Measurements from ENCODE around the gene HECW1. TPM values are rescaled to one million over a fixed set of nuclear protein-coding genes. Genes with fewer than 3 reads are reported as not detected.

HECW1 gene
- total and polyA plus RNA-seq, 2 experiments from 2014 or later: 11.0 to 21.8 TPM

DNA sequence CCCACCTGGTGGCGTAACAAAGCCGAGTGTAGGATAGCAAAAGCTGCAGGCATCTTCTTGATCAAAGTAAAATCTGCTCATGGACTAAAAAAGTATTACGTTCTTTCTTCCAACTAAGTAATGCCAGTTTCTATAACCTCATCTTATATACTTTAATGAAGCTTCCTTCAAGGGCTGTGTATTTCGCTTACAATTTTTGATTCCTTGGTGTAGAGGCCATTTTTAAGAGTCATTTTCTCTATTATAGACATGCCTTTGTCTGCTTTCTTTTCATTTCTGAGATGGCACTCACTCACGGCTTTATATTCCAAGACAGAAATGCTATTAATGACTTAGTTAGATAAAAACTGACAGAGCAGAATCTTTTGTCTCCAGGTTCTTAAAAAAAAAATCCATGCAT lies 194.0 kb downstream of the HECW1 start (continued):
- TF ChIP-seq REST (IDR thresholded peaks at IDR 0.05; ENCODE audit: unreplicated experiment): no peak

- no peaks in the 10 kb centered on the region for H3K36me3 Mint-ChIP-seq (ENCODE audit: low read depth)
- H3K27ac Mint-ChIP-seq: no peak overlapping the region
- H3K4me3 Mint-ChIP-seq: no peak overlapping the region
- Histone ChIP-seq H3K36me3 (ENCODE audit: insufficient read depth) (no peaks in the 10 kb centered on the region), H3K27ac (ENCODE audit: low read depth) (no peak overlapping the region), H3K27me3 (ENCODE audit: insufficient read depth) (no peaks in the 10 kb centered on the region), H3K4me3 (no peak overlapping the region), H3F3A (replicated peaks; ENCODE audit: low read depth) (no peaks in the 10 kb centered on the region), H3K9me2 (ENCODE audit: insufficient read depth) (no peaks in the 10 kb centered on the region), H3K4me1 (ENCODE audit: insufficient read depth) (peaks cover 15% of the 10 kb centered on the region), H2AFZ (no peak overlapping the region), H4K20me1 (replicated peaks; ENCODE audit: insufficient read depth) (no peaks in the 10 kb centered on the region), H3K79me2 (replicated peaks; ENCODE audit: insufficient read depth) (no peaks in the 10 kb centered on the region), H3K4me2 (no peak overlapping the region)
- H3K4me1 Mint-ChIP-seq: peaks cover 20% of the 10 kb centered on the region
- no peak for ATAC-seq
- no peaks in the 10 kb centered on the region for H3K9me3 Mint-ChIP-seq
- no peak for DNase-seq (ENCODE audit: low spot score)
- peaks cover 4% of the 10 kb centered on the region for H3K27me3 Mint-ChIP-seq (ENCODE audit: insufficient read depth, low read depth, poor library complexity)
- TF ChIP-seq EZH2 (IDR thresholded peaks at IDR 0.05; ENCODE audit: low read depth, unreplicated experiment): no peak
- TF ChIP-seq JUNB (IDR thresholded peaks at IDR 0.05; ENCODE audit: unreplicated experiment): no peak
- TF ChIP-seq EZH2phosphoT487 (IDR thresholded peaks at IDR 0.05; ENCODE audit: unreplicated experiment): no peak
- no peak for TF ChIP-seq ZNF331 (CRISPR knock-in tag; IDR thresholded peaks at IDR 0.05; ENCODE audit: low read depth)
- TF ChIP-seq ETS1 (IDR thresholded peaks at IDR 0.05): no peak
- no peak for TF ChIP-seq STAT1 (IDR thresholded peaks at IDR 0.05; ENCODE audit: unreplicated experiment)
- no peak for TF ChIP-seq CREB1 (CRISPR knock-in tag; IDR thresholded peaks at IDR 0.05; ENCODE audit: low read depth)
- TF ChIP-seq, protein P1, sequence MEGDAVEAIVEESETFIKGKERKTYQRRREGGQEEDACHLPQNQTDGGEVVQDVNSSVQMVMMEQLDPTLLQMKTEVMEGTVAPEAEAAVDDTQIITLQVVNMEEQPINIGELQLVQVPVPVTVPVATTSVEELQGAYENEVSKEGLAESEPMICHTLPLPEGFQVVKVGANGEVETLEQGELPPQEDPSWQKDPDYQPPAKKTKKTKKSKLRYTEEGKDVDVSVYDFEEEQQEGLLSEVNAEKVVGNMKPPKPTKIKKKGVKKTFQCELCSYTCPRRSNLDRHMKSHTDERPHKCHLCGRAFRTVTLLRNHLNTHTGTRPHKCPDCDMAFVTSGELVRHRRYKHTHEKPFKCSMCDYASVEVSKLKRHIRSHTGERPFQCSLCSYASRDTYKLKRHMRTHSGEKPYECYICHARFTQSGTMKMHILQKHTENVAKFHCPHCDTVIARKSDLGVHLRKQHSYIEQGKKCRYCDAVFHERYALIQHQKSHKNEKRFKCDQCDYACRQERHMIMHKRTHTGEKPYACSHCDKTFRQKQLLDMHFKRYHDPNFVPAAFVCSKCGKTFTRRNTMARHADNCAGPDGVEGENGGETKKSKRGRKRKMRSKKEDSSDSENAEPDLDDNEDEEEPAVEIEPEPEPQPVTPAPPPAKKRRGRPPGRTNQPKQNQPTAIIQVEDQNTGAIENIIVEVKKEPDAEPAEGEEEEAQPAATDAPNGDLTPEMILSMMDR (conservative IDR thresholded peaks at IDR 0.05; ENCODE audit: low read depth in 2 of 2): no peak
- no peak for TF ChIP-seq POLR2AphosphoS5 (IDR thresholded peaks at IDR 0.05; ENCODE audit: low read depth)
- TF ChIP-seq ZNF114 (CRISPR knock-in tag; IDR thresholded peaks at IDR 0.05): no peak
- no peak for TF ChIP-seq NANOG (IDR thresholded peaks at IDR 0.05; ENCODE audit: borderline replicate concordance)
- TF ChIP-seq REST (IDR thresholded peaks at IDR 0.05; ENCODE audit: unreplicated experiment): no peak
These were observed 195.1 kb downstream of the HECW1 start for GRCh38 chr7:43307522-43307921.
